H1 (cell line): ENCODE data around the gene C18orf63. TPM values are rescaled to one million over a fixed set of nuclear protein-coding genes. Genes with fewer than 3 reads are reported as not detected.
A peak's percentile ranks its signal among the peaks of the same experiment; 100 is the strongest.

Source experiments
- CTCF ChIA-PET: fragments of 300-600 bp; sonication (Branson Sonifier 250); formaldehyde crosslinking; loops from one replicate; lab custom pipeline; 2021; ENCODE audit not compliant: partially characterized antibody; lab: Charles Lee
- POLR2A ChIA-PET: fragments of 300-600 bp; sonication (Branson Sonifier 250); formaldehyde crosslinking; loops from one replicate; lab custom pipeline; 2021; ENCODE audit warnings: inconsistent platforms; ENCODE audit not compliant: partially characterized antibody; lab: Charles Lee
- DNase-seq, 2 experiments: peaks; one replicate each; pipeline versions ENCODE4 v3.0.0 to v3.0.0-alpha.2; 2010 to 2022; ENCODE audit warnings: low spot score in 2 of 2, low read depth in 1 of 2, mixed read lengths in 1 of 2
- FAIRE-seq: peaks from 2 replicates; lab custom pipeline; 2011; peaks lifted over from hg19 to GRCh38; lab: Jason Lieb, UNC
- H2AFZ ChIP-seq: 2 replicates; pipeline ENCODE4 v1.8.1; 2012; ENCODE audit warnings: low read length, inconsistent platforms
- H2AK5ac ChIP-seq: 2 replicates; pipeline ENCODE4 v1.6.1; 2013; ENCODE audit warnings: low read depth, low read length
- H2BK120ac ChIP-seq: replicated peaks from 2 replicates; pipeline ENCODE3; 2013; ENCODE audit warnings: low read depth, low read length, inconsistent platforms
- H2BK12ac ChIP-seq: 2 replicates; pipeline ENCODE4 v1.6.1; 2013; ENCODE audit warnings: low read depth, low read length
- H2BK15ac ChIP-seq: 2 replicates; pipeline ENCODE4 v1.6.1; 2013; ENCODE audit warnings: low read length
- H2BK20ac ChIP-seq: 2 replicates; pipeline ENCODE4 v1.6.1; 2013; ENCODE audit warnings: low read length
- H2BK5ac ChIP-seq: 2 replicates; pipeline ENCODE4 v1.6.1; 2013; ENCODE audit warnings: low read depth, low read length
- H3K14ac ChIP-seq: 2 replicates; pipeline ENCODE4 v1.6.1; 2013; ENCODE audit warnings: inconsistent platforms; ENCODE audit not compliant: insufficient read length
- H3K18ac ChIP-seq: 2 replicates; pipeline ENCODE4 v1.6.1; 2013; ENCODE audit warnings: low read length; ENCODE audit errors: extremely low read depth
- H3K23ac ChIP-seq: 2 replicates; pipeline ENCODE4 v1.6.1; 2013; ENCODE audit warnings: inconsistent platforms; ENCODE audit not compliant: insufficient read length
- H3K23me2 ChIP-seq: 2 replicates; pipeline ENCODE4 v1.6.1; 2013; ENCODE audit warnings: low read depth, low read length
- H3K27ac ChIP-seq: 2 replicates; pipeline ENCODE4 v1.6.1; 2011; ENCODE audit warnings: low read depth, low read length, inconsistent platforms
- H3K27me3 ChIP-seq, 4 experiments: replicated peaks in 1 of 4; 1 replicate in 1 of 4; 2 replicates in 3 of 4; pipeline versions ENCODE4 v1.6.1 to v1.8.1; 2011 to 2013; ENCODE audit warnings: low read length in 3 of 4, mild to moderate bottlenecking in 3 of 4, inconsistent platforms in 2 of 4, mixed read lengths in 2 of 4, moderate library complexity in 1 of 4; ENCODE audit not compliant: control insufficient read depth in 3 of 4, insufficient read depth in 3 of 4; ENCODE audit errors: extremely low read depth in 1 of 4
- H3K36me3 ChIP-seq, 4 experiments: 2 replicates each; pipeline versions ENCODE4 v1.6.1 to v1.8.1; 2011 to 2013; ENCODE audit warnings: mild to moderate bottlenecking in 4 of 4, low read length in 3 of 4, moderate library complexity in 2 of 4, control low read depth in 1 of 4, inconsistent platforms in 1 of 4; ENCODE audit not compliant: insufficient read depth in 4 of 4, control insufficient read depth in 2 of 4
- H3K4ac ChIP-seq: replicated peaks from 2 replicates; pipeline ENCODE3; 2013; ENCODE audit warnings: low read length, low read depth, mixed read lengths, inconsistent platforms; ENCODE audit not compliant: insufficient read length
- H3K4me1 ChIP-seq, 4 experiments: replicated peaks in 1 of 4; 1 replicate in 1 of 4; 2 replicates in 3 of 4; pipeline versions ENCODE4 v1.6.1 to v1.8.1; 2011 to 2013; ENCODE audit warnings: low read length in 3 of 4, inconsistent platforms in 2 of 4, mixed read lengths in 1 of 4; ENCODE audit not compliant: insufficient read depth in 4 of 4, control insufficient read depth in 3 of 4
- H3K4me2 ChIP-seq, 2 experiments: 2 replicates each; pipeline versions ENCODE4 v1.6.1 to v1.8.1; 2011 to 2013; ENCODE audit warnings: low read depth in 2 of 2, low read length in 2 of 2, control low read depth in 1 of 2, inconsistent platforms in 1 of 2, mild to moderate bottlenecking in 1 of 2; ENCODE audit not compliant: insufficient read depth in 1 of 2
- H3K4me3 ChIP-seq, 4 experiments: fragments of 200-600, 300-600 bp in 1 of 4; sonication (generic), shearing (Covaris generic), sonication (Bioruptor Twin) in 1 of 4; 2 replicates each; pipeline versions ENCODE4 v1.5.1 to v1.8.1; 2011 to 2016; ENCODE audit warnings: low read length in 4 of 4, low read depth in 3 of 4, control low read depth in 2 of 4, inconsistent platforms in 2 of 4, mild to moderate bottlenecking in 2 of 4, mixed read lengths in 1 of 4, moderate library complexity in 1 of 4; ENCODE audit not compliant: insufficient read depth in 2 of 4; ENCODE audit errors: extremely low read depth in 1 of 4
- H3K56ac ChIP-seq: replicated peaks from 2 replicates; pipeline ENCODE3; 2013; ENCODE audit warnings: low read depth, mild to moderate bottlenecking, mixed read lengths, low read length, inconsistent platforms; ENCODE audit not compliant: insufficient read length
- H3K79me1 ChIP-seq: 2 replicates; pipeline ENCODE4 v1.6.1; 2013; ENCODE audit warnings: low read depth, low read length, control low read depth
- H3K79me2 ChIP-seq, 2 experiments: 2 replicates each; pipeline versions ENCODE4 v1.6.1 to v1.8.1; 2012 to 2013; ENCODE audit warnings: low read length in 2 of 2, mild to moderate bottlenecking in 2 of 2, inconsistent platforms in 1 of 2; ENCODE audit not compliant: insufficient read depth in 2 of 2, control insufficient read depth in 1 of 2
- H3K9ac ChIP-seq, 4 experiments: replicated peaks in 1 of 4; 1 replicate in 1 of 4; 2 replicates in 3 of 4; pipeline versions ENCODE4 v1.6.1 to v1.8.1; 2011 to 2013; ENCODE audit warnings: low read depth in 3 of 4, low read length in 3 of 4, control low read depth in 2 of 4, mild to moderate bottlenecking in 2 of 4, moderate library complexity in 2 of 4, inconsistent platforms in 1 of 4; ENCODE audit errors: extremely low read depth in 1 of 4
- H3K9me3 ChIP-seq, 2 experiments: 2 replicates each; pipeline versions ENCODE4 v1.6.1 to v1.8.1; 2012 to 2013; ENCODE audit warnings: mild to moderate bottlenecking in 2 of 2, moderate library complexity in 2 of 2, control low read depth in 1 of 2, inconsistent platforms in 1 of 2, low read depth in 1 of 2, low read length in 1 of 2, mixed read lengths in 1 of 2; ENCODE audit not compliant: insufficient read depth in 2 of 2
- H4K20me1 ChIP-seq, 2 experiments: replicated peaks in 1 of 2; 2 replicates each; pipeline versions ENCODE3 to v1.8.1; 2011 to 2013; ENCODE audit warnings: inconsistent platforms in 2 of 2, low read length in 2 of 2, mild to moderate bottlenecking in 1 of 2; ENCODE audit not compliant: insufficient read depth in 2 of 2, control insufficient read depth in 1 of 2
- H4K5ac ChIP-seq: 2 replicates; pipeline ENCODE4 v1.6.1; 2013; ENCODE audit warnings: low read length, low read depth, mixed read lengths, inconsistent platforms; ENCODE audit not compliant: insufficient read length
- H4K8ac ChIP-seq: 2 replicates; pipeline ENCODE4 v1.8.0; 2013; ENCODE audit warnings: mild to moderate bottlenecking, moderate library complexity, low read length, inconsistent platforms; ENCODE audit not compliant: insufficient read depth; ENCODE audit errors: extremely low read depth
- H4K91ac ChIP-seq: replicated peaks from 2 replicates; pipeline ENCODE3; 2013; ENCODE audit warnings: low read length, mixed read lengths, inconsistent platforms; ENCODE audit not compliant: insufficient read length
- SIN3A ChIP-seq, 2 experiments: IDR thresholded peaks in 1 of 2; conservative IDR thresholded peaks in 1 of 2; 2 replicates each; pipeline ENCODE4 v1.6.1; 2011 to 2012; ENCODE audit warnings: low read length in 2 of 2, improper control_type of control experiment in 1 of 2, low read depth in 1 of 2, mild to moderate bottlenecking in 1 of 2
- SP4 ChIP-seq: IDR thresholded peaks from 2 replicates; pipeline ENCODE4 v1.6.1; 2012; ENCODE audit warnings: low read length, inconsistent platforms
- SRF ChIP-seq: IDR thresholded peaks from 2 replicates; pipeline ENCODE4 v1.6.1; 2011; ENCODE audit warnings: mild to moderate bottlenecking, low read depth, low read length, moderate library complexity
- SUZ12 ChIP-seq: fragments of 200-600 bp; sonication (generic); IDR thresholded peaks from 2 replicates; pipeline ENCODE4 v1.6.1; 2012; ENCODE audit warnings: mild to moderate bottlenecking, inconsistent platforms, low read length, moderate library complexity, mixed read lengths
- WGBS, 2 experiments: shearing (Covaris generic) in 1 of 2; methylation state at CpG; one replicate each; pipeline versions ENCODE4 v1.1.6 to v1.1.7; 2013 to 2015; ENCODE audit warnings: low lambda C conversion rate in 2 of 2, mixed read lengths in 2 of 2, inconsistent platforms in 1 of 2, low coverage in 1 of 2, missing lambda C conversion rate in 1 of 2; ENCODE audit not compliant: insufficient replicate concordance in 2 of 2, insufficient coverage in 1 of 2, insufficient read length in 1 of 2; ENCODE audit errors: extremely low coverage in 1 of 2, missing lambda C conversion rate in 1 of 2; 5-methylcytosine and 5-hydroxymethylcytosine counted together
- polyA plus RNA-seq, 7 experiments: library from polyadenylated mRNA; depleted of rRNA in 3 of 7; stranded (reverse) in 5 of 7; unstranded in 2 of 7; fragments of >200 nt in 5 of 7; fragments of 200-250 nt in 2 of 7; gene quantifications; 1 replicate in 5 of 7; 2 replicates in 1 of 7; 4 replicates in 1 of 7; pipeline versions ENCODE4 v1.2.1 to v1.2.3, GENCODE V29; 2011 to 2013; ENCODE audit warnings: missing spikeins in 2 of 7, mixed read lengths in 2 of 7
- total RNA-seq: library from RNA; stranded (reverse); fragmentation: NEBNext Ultra II Directional; extraction: Animal tissue kit (Norgen Biotek cat#: 25700); gene quantifications from 2 replicates; pipeline ENCODE4 v1.2.1, GENCODE V29; 2021

C18orf63 gene
- total and polyA plus RNA-seq, 2 of the 8 experiments (the other 6 are each of a cell fraction or from before 2014, with no cell fraction given): not detected

DNA sequence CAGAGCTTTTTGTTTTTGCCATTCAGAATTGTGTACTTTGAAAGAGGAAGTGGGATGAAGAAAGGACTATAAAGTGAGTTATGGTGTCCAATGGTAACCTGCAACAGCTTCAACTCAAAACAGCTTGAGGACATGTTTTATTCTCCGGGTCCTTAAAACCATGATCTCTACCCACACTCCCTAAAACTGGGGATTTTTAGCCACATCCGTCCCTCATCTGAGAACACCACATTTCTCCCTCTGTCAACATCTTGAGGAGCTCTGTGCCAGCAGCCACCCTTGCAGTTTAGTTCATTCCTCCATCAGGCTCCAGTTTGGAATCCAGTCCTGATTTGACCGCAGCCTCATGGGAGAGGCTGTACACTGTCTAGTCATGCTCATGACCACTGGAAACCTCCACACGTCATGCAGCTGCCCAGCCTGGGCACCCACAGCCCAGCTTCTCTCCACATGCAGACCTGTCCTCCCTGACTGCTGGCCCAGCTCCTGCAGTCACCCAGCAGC, 62.6 kb downstream of the C18orf63 start:
- no peaks in the 10 kb centered on the region for H3K36me3 ChIP-seq
- DNase-seq (peak in 1 of 2 experiments; percentile 6), FAIRE-seq (no peak)
- no peak overlapping the region for H2BK15ac ChIP-seq
- no peak overlapping the region for H4K91ac ChIP-seq
- no peak overlapping the region for H3K9ac ChIP-seq
- no peaks in the 10 kb centered on the region for H3K4me1 ChIP-seq
- H3K4me3 ChIP-seq: no peak overlapping the region
- H3K79me2 ChIP-seq: no peaks in the 10 kb centered on the region
- no peak overlapping the region for H3K27ac ChIP-seq
- no peak overlapping the region for H2BK12ac ChIP-seq
- H3K56ac ChIP-seq: no peak overlapping the region
- no peak overlapping the region for H3K4me2 ChIP-seq
- 95% methylated on average over 4 of the region's 4 CpGs; no CpG with 5 or more reads in 1 of the 2 experiments for WGBS, 2 experiments
- TF ChIP-seq SP4 (no peak), SUZ12 (no peak), SRF (no peak), SIN3A (conservative IDR thresholded peaks at IDR 0.05 in 1 of 2, IDR thresholded peaks at IDR 0.05 in 1 of 2; ENCODE audit: low read depth in 1 of 2, low read length in 2 of 2) (no peak)
- H2BK5ac ChIP-seq: no peak overlapping the region
- H3K23ac ChIP-seq: no peak overlapping the region
- H4K5ac ChIP-seq: no peak overlapping the region
- H3K27me3 ChIP-seq: no peaks in the 10 kb centered on the region; a peak in 1 of 7 replicates
- H2BK20ac ChIP-seq: no peak overlapping the region
- H4K8ac ChIP-seq: no peak overlapping the region
- no peak overlapping the region for H2AFZ ChIP-seq
- H3K18ac ChIP-seq: no peak overlapping the region
- ChIA-PET CTCF (interaction anchor here (0.6 to 1.5 kb wide), 9 partner anchors 10 to 173 kb away, joined by 3 to 4 read pairs (median 3); no protein-coding TSS in a partner anchor), POLR2A (no interaction called here)
- H2AK5ac ChIP-seq: no peak overlapping the region
- H3K23me2 ChIP-seq: no peaks in the 10 kb centered on the region
- no peaks in the 10 kb centered on the region for H3K79me1 ChIP-seq
- no peak overlapping the region for H3K14ac ChIP-seq
- H4K20me1 ChIP-seq: no peaks in the 10 kb centered on the region
- H2BK120ac ChIP-seq: no peak overlapping the region
- H3K9me3 ChIP-seq: peaks cover 7 to 19% of the 10 kb centered on the region in 2 experiments; a peak in 3 of 4 replicates
- no peak overlapping the region for H3K4ac ChIP-seq
